DMS153 treated with DMSO at 0.1 percent for 48 hours (cell line): ENCODE results near the gene NID1.
"Not testable (repeated sequence)": the region's sequence is repeated elsewhere in the genome, so short reads cannot be mapped to it uniquely, and the experiment has no call there.

Experiments used
- DNase-seq: peaks from one replicate; lab custom pipeline; 2025; ENCODE audit not compliant: unreplicated experiment; lab: John Stamatoyannopoulos, UW

NID1 gene

GRCh38 chr1:235971020-235971419 lies 93.9 kb downstream of the NID1 start:
- no peak for DNase-seq

DNA sequence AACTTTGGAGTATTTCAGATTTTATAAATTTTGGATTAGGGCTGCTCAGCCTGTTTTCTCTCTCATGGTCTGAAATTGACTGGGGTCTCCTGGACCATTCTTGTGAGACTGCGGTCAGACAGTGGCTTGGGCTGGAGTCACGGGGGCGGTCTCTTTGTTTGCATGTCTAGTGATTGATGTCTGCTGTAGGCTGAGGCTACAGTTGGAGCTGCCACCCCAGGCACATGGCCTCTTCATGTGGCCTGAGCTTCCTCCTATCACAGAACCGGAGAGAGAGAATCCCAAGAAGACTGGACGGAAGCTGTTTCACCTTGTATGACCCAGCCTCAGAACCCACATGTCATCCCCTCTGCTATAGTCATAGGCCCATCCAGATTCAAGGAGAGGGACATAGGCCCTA lies 96.1 kb downstream of the NID1 start:
- DNase-seq: no peak

GRCh38 chr1:235966134-235966533 lies 98.8 kb downstream of the NID1 start:
- not testable (repeated sequence) for DNase-seq

DNA sequence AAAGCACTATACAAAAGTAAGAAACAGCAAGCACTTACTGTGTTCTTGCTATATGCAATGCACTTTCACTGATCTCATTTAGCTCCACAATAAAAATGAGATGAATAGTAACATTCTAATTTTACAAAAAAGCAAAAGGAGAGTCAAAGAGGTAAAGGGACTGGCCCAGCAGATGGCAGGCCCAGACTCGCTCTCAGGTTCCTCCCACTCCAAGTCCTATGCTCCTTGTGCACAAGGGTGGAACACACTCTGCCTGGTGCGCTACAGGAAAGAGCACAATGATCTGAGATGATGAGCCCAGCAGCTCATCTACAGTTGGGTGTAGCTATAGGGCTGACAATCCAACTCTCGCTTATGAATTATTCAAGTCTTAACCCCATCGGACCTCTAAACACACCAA lies 104.1 kb downstream of the NID1 start:
- peak; percentile 1 for DNase-seq

- no peak for DNase-seq
Observed at GRCh38 chr1:235958021-235958420, 106.9 kb downstream of the NID1 start.

DNA sequence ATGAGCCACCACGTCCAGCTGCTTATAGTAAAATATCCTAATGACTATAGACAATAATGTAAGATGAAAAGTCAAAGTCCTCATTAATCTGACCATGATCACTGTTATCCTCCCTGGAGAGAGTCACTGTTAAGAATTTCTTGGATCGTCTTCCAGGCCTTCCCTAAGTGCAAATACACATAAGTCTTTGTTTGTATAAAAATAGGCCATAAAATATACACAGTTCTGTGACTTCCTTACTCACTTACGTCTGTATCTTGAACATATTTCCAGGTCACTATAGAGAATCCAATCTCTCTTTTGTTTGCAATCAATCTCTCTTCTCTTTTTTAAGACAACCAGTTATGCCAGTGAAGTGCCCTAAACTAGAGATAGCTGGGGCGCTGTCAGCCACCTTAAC lies 109.1 kb downstream of the NID1 start:
- DNase-seq: no peak

DNA sequence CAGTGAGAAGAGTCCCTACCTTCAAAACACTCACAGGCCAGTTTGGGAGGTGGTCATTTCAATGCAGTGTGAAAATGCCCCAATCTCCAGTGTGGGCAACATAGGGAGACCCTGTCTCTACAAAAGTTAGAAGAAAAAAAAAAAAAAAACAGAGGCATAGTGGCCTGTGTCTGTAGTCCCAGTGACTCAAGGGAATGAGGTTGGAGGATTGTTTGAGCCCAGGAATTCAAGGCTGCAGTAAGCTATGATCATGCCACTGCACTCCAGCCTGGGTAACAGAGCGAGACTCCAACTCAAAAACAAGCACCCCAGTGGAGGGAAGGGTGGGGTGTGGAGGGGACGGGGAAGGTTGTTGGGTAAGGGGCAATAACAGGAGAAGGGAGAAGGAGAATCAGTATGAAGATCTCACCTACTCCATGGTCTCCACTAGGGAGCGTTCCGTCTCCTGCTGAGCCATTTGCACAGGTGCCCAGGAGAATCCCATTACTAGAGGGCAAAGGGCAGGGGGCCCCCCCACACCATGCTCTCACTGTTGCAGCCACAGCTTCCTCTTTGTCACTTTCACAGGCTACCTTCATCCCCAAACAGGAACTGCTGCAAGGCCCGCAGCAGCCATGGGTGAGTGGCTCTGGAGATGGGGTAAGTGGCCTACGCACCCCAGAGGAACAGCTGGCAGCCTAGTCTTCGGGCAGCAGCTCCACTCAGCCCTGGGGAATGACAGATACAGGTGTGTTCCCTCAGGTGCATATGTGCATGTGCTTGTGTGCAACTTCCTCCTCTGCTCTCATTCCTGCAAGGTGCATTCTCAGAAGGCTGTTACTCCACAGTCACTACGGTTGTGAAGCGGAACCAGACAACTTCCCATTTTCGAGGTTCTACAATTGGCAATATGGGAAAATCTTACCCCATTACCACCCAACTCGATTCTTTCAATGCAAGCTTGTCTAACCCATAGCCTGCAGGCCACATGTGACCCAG lies 110.3 kb downstream of the NID1 start:
- DNase-seq: no peak

GRCh38 chr1:235953801-235954200 lies 111.1 kb downstream of the NID1 start:
- no peak for DNase-seq

- DNase-seq: no peak
Observed at GRCh38 chr1:235952950-235953615, 111.8 kb downstream of the NID1 start.

- DNase-seq: no peak
Observed at GRCh38 chr1:235951661-235952060, 113.2 kb downstream of the NID1 start.

DNA sequence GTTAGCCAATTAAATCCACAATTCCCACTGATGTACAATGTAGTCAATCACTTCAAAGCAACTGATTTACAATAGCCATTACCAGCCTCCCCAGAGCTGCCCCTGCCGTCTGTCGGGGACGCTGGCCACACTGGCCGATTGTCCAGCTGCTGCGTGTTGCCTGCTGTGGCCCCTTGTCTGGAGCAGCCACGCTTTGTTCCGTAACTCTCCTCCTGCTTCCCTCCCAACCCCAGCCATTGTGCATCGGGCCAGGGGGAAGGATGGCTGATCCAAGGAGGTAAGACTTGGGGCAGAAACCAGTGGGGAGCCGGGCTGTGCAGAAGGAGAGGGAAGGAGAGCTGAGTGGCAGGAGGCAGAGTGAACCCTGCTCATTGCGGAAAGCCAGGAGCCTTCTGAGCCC lies 114.6 kb downstream of the NID1 start:
- DNase-seq: no peak

GRCh38 chr1:235948774-235949427 lies 116.0 kb downstream of the NID1 start:
- DNase-seq: no peak

DNA sequence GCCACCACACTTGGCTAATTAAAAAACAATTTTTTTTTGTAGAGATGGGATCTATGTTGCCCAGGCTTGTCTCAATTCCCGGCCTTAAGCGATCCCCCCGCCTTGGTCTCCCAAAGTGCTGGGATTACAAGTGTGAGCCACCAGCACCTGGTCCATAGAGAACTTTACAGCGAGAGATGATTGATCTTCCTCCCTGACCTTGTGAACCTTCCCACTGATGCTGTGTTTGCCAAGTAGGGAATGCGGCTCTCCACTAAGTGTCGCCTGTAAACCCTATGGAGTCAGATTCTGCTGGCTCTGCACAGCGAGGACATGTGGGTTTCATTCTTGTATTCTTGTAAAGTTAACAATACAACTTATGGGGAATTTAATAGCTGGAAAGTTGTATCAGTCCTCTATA lies 116.9 kb downstream of the NID1 start:
- DNase-seq: no peak

GRCh38 chr1:235946571-235946981 lies 118.3 kb downstream of the NID1 start:
- no peak for DNase-seq

DNA sequence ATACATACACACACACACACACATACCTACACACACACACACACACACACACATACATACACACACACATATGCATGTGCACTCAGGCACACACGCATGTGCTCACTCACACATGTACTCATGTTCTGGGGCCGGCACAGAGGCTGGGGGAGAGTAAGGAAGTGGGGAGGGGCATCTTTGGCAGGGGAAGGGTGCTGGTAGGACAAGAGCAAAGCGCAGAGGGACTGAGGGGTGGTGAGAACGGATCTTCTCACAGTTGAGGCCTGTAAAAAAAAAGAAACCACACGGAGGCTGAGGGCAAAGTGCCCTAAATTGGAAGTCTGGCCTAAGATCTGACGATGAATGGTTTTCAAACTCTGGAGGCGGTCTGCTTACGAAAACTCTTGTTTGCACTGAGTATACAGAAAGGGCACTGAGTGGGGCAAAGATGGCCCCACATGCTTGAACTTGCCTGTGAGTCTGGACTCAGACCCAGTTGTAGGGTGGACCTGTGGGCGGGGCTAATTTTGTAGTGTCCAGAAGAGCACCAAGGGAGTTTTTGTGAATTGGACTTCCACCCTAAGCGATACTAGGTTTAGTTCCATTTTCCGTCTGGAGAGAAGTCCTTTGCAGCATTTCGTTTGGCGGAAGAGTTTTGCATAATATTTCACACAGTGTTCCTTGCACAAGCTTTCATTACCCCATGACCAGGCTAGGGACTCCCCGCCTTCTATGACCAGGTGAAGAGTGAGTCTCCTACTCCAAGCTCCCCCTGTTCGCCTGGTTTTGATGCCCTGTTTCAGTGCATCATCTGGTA lies 118.9 kb downstream of the NID1 start:
- DNase-seq: no peak

DNA sequence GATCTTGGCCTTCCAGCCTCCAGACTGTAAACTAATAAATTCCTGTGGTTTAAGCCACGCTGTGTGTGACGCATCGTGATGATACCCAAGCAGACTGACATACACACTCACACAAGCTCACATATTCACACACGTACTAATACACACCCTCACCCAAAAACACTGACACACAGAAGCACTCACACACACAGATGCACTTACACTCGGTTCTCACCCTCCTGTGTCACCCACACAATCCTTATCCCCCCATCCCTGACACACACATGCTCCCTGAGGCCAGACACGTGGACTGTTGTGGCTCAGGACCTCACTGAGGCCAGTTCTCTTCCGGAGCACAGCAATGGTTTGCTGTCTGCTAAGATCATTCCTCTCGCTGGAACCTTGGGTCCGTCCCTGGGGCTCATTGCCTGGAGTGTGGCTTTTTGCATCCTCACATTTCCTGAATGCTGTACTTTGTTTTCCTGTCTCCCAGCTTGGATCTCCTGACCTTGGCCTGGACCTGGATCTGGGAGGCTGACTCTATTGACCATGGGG lies 121.2 kb downstream of the NID1 start:
- no peak for DNase-seq

GRCh38 chr1:235942979-235943575 lies 121.8 kb downstream of the NID1 start:
- no peak for DNase-seq

DNA sequence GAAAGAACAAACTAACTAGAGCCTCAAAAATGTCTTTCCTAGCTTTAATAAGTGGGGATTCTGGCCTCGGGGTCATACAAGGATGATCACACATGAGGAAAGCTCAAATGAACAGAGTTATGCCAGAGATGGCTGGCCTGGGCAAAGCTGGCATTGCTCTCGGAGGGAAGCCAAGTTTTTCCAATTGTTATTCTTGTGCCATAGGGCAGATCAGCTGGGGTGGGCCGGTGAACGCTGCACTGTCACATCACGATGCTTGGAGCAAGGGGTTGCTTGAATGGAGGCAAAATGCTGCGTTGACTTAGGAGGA lies 122.3 kb downstream of the NID1 start:
- DNase-seq: no peak

DNA sequence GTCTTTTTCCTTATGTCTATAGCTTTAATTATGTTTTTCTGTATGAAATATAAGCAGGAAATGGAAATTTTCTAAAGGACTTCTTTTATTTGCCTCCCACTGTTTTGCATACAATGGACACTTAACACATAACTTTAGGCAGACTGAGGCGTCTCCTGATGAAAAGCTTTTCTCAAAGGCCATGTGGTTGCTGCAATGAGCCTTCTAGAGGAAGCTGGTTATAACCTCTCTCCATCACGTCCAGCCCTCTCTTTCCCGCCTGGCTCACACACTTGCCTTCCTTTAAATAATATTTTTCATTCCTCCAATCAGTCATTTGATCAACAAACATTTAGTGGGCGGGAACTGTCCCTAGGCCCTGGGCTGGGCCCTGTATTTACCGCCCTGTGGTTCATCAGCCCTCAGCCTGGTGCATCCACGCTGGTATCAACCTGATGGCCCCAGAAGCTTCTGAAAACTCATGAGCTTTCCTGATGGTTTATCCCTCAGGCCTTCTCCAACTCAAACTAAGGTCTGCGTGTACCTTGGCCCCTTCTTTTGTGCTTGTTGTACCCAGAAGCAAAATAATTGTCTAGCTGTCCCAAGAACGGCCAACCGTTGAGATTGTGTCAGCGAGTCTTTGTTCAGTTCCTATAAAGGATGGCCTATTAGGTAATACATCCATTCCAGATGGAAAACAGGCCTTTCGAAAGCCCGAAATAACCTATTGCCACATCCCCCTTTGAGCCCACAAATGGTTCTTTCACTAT lies 122.8 kb downstream of the NID1 start:
- DNase-seq: no peak

- DNase-seq: no peak
Observed at GRCh38 chr1:235940285-235940684, 124.6 kb downstream of the NID1 start.
